H1 (cell line): ENCODE measurements around the gene FGGY. TPM values are rescaled to one million over a fixed set of nuclear protein-coding genes. Genes with fewer than 3 reads are reported as not detected.

Experiments
- CTCF ChIA-PET: fragments of 300-600 bp; sonication (Branson Sonifier 250); formaldehyde crosslinking; loops from one replicate; lab custom pipeline; 2021; ENCODE audit not compliant: partially characterized antibody; lab: Charles Lee
- POLR2A ChIA-PET: fragments of 300-600 bp; sonication (Branson Sonifier 250); formaldehyde crosslinking; loops from one replicate; lab custom pipeline; 2021; ENCODE audit warnings: inconsistent platforms; ENCODE audit not compliant: partially characterized antibody; lab: Charles Lee
- DNase-seq, 2 experiments: peaks; one replicate each; pipeline versions ENCODE4 v3.0.0 to v3.0.0-alpha.2; 2010 to 2022; ENCODE audit warnings: low spot score in 2 of 2, low read depth in 1 of 2, mixed read lengths in 1 of 2
- FAIRE-seq: peaks from 2 replicates; lab custom pipeline; 2011; peaks lifted over from hg19 to GRCh38; lab: Jason Lieb, UNC
- H2AFZ ChIP-seq: 2 replicates; pipeline ENCODE4 v1.8.1; 2012; ENCODE audit warnings: low read length, inconsistent platforms
- H2AK5ac ChIP-seq: 2 replicates; pipeline ENCODE4 v1.6.1; 2013; ENCODE audit warnings: low read depth, low read length
- H2BK120ac ChIP-seq: replicated peaks from 2 replicates; pipeline ENCODE3; 2013; ENCODE audit warnings: low read depth, low read length, inconsistent platforms
- H2BK12ac ChIP-seq: 2 replicates; pipeline ENCODE4 v1.6.1; 2013; ENCODE audit warnings: low read depth, low read length
- H2BK15ac ChIP-seq: 2 replicates; pipeline ENCODE4 v1.6.1; 2013; ENCODE audit warnings: low read length
- H2BK20ac ChIP-seq: 2 replicates; pipeline ENCODE4 v1.6.1; 2013; ENCODE audit warnings: low read length
- H2BK5ac ChIP-seq: 2 replicates; pipeline ENCODE4 v1.6.1; 2013; ENCODE audit warnings: low read depth, low read length
- H3K14ac ChIP-seq: 2 replicates; pipeline ENCODE4 v1.6.1; 2013; ENCODE audit warnings: inconsistent platforms; ENCODE audit not compliant: insufficient read length
- H3K18ac ChIP-seq: 2 replicates; pipeline ENCODE4 v1.6.1; 2013; ENCODE audit warnings: low read length; ENCODE audit errors: extremely low read depth
- H3K23ac ChIP-seq: 2 replicates; pipeline ENCODE4 v1.6.1; 2013; ENCODE audit warnings: inconsistent platforms; ENCODE audit not compliant: insufficient read length
- H3K23me2 ChIP-seq: 2 replicates; pipeline ENCODE4 v1.6.1; 2013; ENCODE audit warnings: low read depth, low read length
- H3K27ac ChIP-seq: 2 replicates; pipeline ENCODE4 v1.6.1; 2011; ENCODE audit warnings: low read depth, low read length, inconsistent platforms
- H3K27me3 ChIP-seq, 4 experiments: replicated peaks in 1 of 4; 1 replicate in 1 of 4; 2 replicates in 3 of 4; pipeline versions ENCODE4 v1.6.1 to v1.8.1; 2011 to 2013; ENCODE audit warnings: low read length in 3 of 4, mild to moderate bottlenecking in 3 of 4, inconsistent platforms in 2 of 4, mixed read lengths in 2 of 4, moderate library complexity in 1 of 4; ENCODE audit not compliant: control insufficient read depth in 3 of 4, insufficient read depth in 3 of 4; ENCODE audit errors: extremely low read depth in 1 of 4
- H3K36me3 ChIP-seq, 4 experiments: 2 replicates each; pipeline versions ENCODE4 v1.6.1 to v1.8.1; 2011 to 2013; ENCODE audit warnings: mild to moderate bottlenecking in 4 of 4, low read length in 3 of 4, moderate library complexity in 2 of 4, control low read depth in 1 of 4, inconsistent platforms in 1 of 4; ENCODE audit not compliant: insufficient read depth in 4 of 4, control insufficient read depth in 2 of 4
- H3K4ac ChIP-seq: replicated peaks from 2 replicates; pipeline ENCODE3; 2013; ENCODE audit warnings: low read length, low read depth, mixed read lengths, inconsistent platforms; ENCODE audit not compliant: insufficient read length
- H3K4me1 ChIP-seq, 4 experiments: replicated peaks in 1 of 4; 1 replicate in 1 of 4; 2 replicates in 3 of 4; pipeline versions ENCODE4 v1.6.1 to v1.8.1; 2011 to 2013; ENCODE audit warnings: low read length in 3 of 4, inconsistent platforms in 2 of 4, mixed read lengths in 1 of 4; ENCODE audit not compliant: insufficient read depth in 4 of 4, control insufficient read depth in 3 of 4
- H3K4me2 ChIP-seq, 2 experiments: 2 replicates each; pipeline versions ENCODE4 v1.6.1 to v1.8.1; 2011 to 2013; ENCODE audit warnings: low read depth in 2 of 2, low read length in 2 of 2, control low read depth in 1 of 2, inconsistent platforms in 1 of 2, mild to moderate bottlenecking in 1 of 2; ENCODE audit not compliant: insufficient read depth in 1 of 2
- H3K4me3 ChIP-seq, 4 experiments: fragments of 200-600, 300-600 bp in 1 of 4; sonication (generic), shearing (Covaris generic), sonication (Bioruptor Twin) in 1 of 4; 2 replicates each; pipeline versions ENCODE4 v1.5.1 to v1.8.1; 2011 to 2016; ENCODE audit warnings: low read length in 4 of 4, low read depth in 3 of 4, control low read depth in 2 of 4, inconsistent platforms in 2 of 4, mild to moderate bottlenecking in 2 of 4, mixed read lengths in 1 of 4, moderate library complexity in 1 of 4; ENCODE audit not compliant: insufficient read depth in 2 of 4; ENCODE audit errors: extremely low read depth in 1 of 4
- H3K56ac ChIP-seq: replicated peaks from 2 replicates; pipeline ENCODE3; 2013; ENCODE audit warnings: low read depth, mild to moderate bottlenecking, mixed read lengths, low read length, inconsistent platforms; ENCODE audit not compliant: insufficient read length
- H3K79me1 ChIP-seq: 2 replicates; pipeline ENCODE4 v1.6.1; 2013; ENCODE audit warnings: low read depth, low read length, control low read depth
- H3K79me2 ChIP-seq, 2 experiments: 2 replicates each; pipeline versions ENCODE4 v1.6.1 to v1.8.1; 2012 to 2013; ENCODE audit warnings: low read length in 2 of 2, mild to moderate bottlenecking in 2 of 2, inconsistent platforms in 1 of 2; ENCODE audit not compliant: insufficient read depth in 2 of 2, control insufficient read depth in 1 of 2
- H3K9ac ChIP-seq, 4 experiments: replicated peaks in 1 of 4; 1 replicate in 1 of 4; 2 replicates in 3 of 4; pipeline versions ENCODE4 v1.6.1 to v1.8.1; 2011 to 2013; ENCODE audit warnings: low read depth in 3 of 4, low read length in 3 of 4, control low read depth in 2 of 4, mild to moderate bottlenecking in 2 of 4, moderate library complexity in 2 of 4, inconsistent platforms in 1 of 4; ENCODE audit errors: extremely low read depth in 1 of 4
- H3K9me3 ChIP-seq, 2 experiments: 2 replicates each; pipeline versions ENCODE4 v1.6.1 to v1.8.1; 2012 to 2013; ENCODE audit warnings: mild to moderate bottlenecking in 2 of 2, moderate library complexity in 2 of 2, control low read depth in 1 of 2, inconsistent platforms in 1 of 2, low read depth in 1 of 2, low read length in 1 of 2, mixed read lengths in 1 of 2; ENCODE audit not compliant: insufficient read depth in 2 of 2
- H4K20me1 ChIP-seq, 2 experiments: replicated peaks in 1 of 2; 2 replicates each; pipeline versions ENCODE3 to v1.8.1; 2011 to 2013; ENCODE audit warnings: inconsistent platforms in 2 of 2, low read length in 2 of 2, mild to moderate bottlenecking in 1 of 2; ENCODE audit not compliant: insufficient read depth in 2 of 2, control insufficient read depth in 1 of 2
- H4K5ac ChIP-seq: 2 replicates; pipeline ENCODE4 v1.6.1; 2013; ENCODE audit warnings: low read length, low read depth, mixed read lengths, inconsistent platforms; ENCODE audit not compliant: insufficient read length
- H4K8ac ChIP-seq: 2 replicates; pipeline ENCODE4 v1.8.0; 2013; ENCODE audit warnings: mild to moderate bottlenecking, moderate library complexity, low read length, inconsistent platforms; ENCODE audit not compliant: insufficient read depth; ENCODE audit errors: extremely low read depth
- H4K91ac ChIP-seq: replicated peaks from 2 replicates; pipeline ENCODE3; 2013; ENCODE audit warnings: low read length, mixed read lengths, inconsistent platforms; ENCODE audit not compliant: insufficient read length
- BCL11A ChIP-seq, 2 experiments: IDR thresholded peaks; one replicate each; pipeline ENCODE4 v1.6.1; 2011; ENCODE audit warnings: low read depth in 2 of 2, low read length in 2 of 2, mild to moderate bottlenecking in 2 of 2
- CHD2 ChIP-seq: IDR thresholded peaks from 2 replicates; pipeline ENCODE4 v1.6.1; 2012; ENCODE audit warnings: low read length, improper control_type of control experiment
- GTF2F1 ChIP-seq: IDR thresholded peaks from 2 replicates; pipeline ENCODE4 v1.6.1; 2012; ENCODE audit warnings: low read depth, low read length, improper control_type of control experiment, borderline replicate concordance
- NANOG ChIP-seq: IDR thresholded peaks from 2 replicates; pipeline ENCODE4 v1.6.1; 2011; ENCODE audit warnings: low read length, low read depth, mild to moderate bottlenecking, inconsistent platforms; ENCODE audit not compliant: insufficient read depth, poor library complexity, severe bottlenecking
- POLR2A ChIP-seq, 2 experiments: IDR thresholded peaks; 1 replicate in 1 of 2; 2 replicates in 1 of 2; pipeline ENCODE4 v1.6.1; 2011; ENCODE audit warnings: low read depth in 2 of 2, low read length in 2 of 2, mild to moderate bottlenecking in 2 of 2; ENCODE audit errors: control extremely low read depth in 1 of 2
- POLR2AphosphoS5 ChIP-seq: IDR thresholded peaks from 2 replicates; pipeline ENCODE4 v1.6.1; 2011; ENCODE audit warnings: low read depth, low read length
- SAP30 ChIP-seq: fragments of 300-600 bp; sonication (generic); IDR thresholded peaks from 2 replicates; pipeline ENCODE4 v1.7.1; 2012; ENCODE audit warnings: low read length, moderate library complexity, mild to moderate bottlenecking, inconsistent platforms; ENCODE audit not compliant: insufficient read depth, insufficient replicate concordance
- TBP ChIP-seq: IDR thresholded peaks from 2 replicates; pipeline ENCODE4 v1.6.1; 2011; ENCODE audit warnings: low read depth, low read length, improper control_type of control experiment
- WGBS, 2 experiments: shearing (Covaris generic) in 1 of 2; methylation state at CpG; one replicate each; pipeline versions ENCODE4 v1.1.6 to v1.1.7; 2013 to 2015; ENCODE audit warnings: low lambda C conversion rate in 2 of 2, mixed read lengths in 2 of 2, inconsistent platforms in 1 of 2, low coverage in 1 of 2, missing lambda C conversion rate in 1 of 2; ENCODE audit not compliant: insufficient replicate concordance in 2 of 2, insufficient coverage in 1 of 2, insufficient read length in 1 of 2; ENCODE audit errors: extremely low coverage in 1 of 2, missing lambda C conversion rate in 1 of 2; 5-methylcytosine and 5-hydroxymethylcytosine counted together
- polyA plus RNA-seq, 7 experiments: library from polyadenylated mRNA; depleted of rRNA in 3 of 7; stranded (reverse) in 5 of 7; unstranded in 2 of 7; fragments of >200 nt in 5 of 7; fragments of 200-250 nt in 2 of 7; gene quantifications; 1 replicate in 5 of 7; 2 replicates in 1 of 7; 4 replicates in 1 of 7; pipeline versions ENCODE4 v1.2.1 to v1.2.3, GENCODE V29; 2011 to 2013; ENCODE audit warnings: missing spikeins in 2 of 7, mixed read lengths in 2 of 7
- total RNA-seq: library from RNA; stranded (reverse); fragmentation: NEBNext Ultra II Directional; extraction: Animal tissue kit (Norgen Biotek cat#: 25700); gene quantifications from 2 replicates; pipeline ENCODE4 v1.2.1, GENCODE V29; 2021
- TF ChIP-seq, protein P1 (sequence below): IDR thresholded peaks from 2 replicates; pipeline ENCODE4 v1.6.1; 2012; ENCODE audit warnings: low read length, inconsistent platforms

Gene FGGY
- total and polyA plus RNA-seq, 2 of the 8 experiments (the other 6 are each of a cell fraction or from before 2014, with no cell fraction given), result 10.3 to 12.5 TPM

DNA sequence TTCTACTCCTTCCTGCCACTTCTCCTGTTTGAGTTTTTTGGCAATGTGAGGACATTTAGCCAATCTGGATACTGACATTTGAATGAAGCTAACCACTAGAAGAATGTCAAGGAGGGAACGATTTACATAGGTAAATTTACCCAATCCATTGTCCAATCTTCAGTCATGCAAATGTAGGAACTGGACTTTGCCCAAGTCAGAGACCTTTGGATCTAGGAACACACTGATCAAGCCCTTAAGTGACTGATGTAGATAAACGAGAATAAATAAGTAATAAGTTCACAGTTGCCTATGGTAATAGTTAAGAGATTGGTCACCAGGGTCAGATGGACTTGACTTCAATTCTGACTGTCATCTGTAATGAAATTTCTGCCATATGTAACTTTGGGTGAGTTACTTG is 177.6 kb downstream of the FGGY start:
- DNase-seq, result no peak
- Histone ChIP-seq H4K91ac (no peak overlapping the region), H2BK5ac (no peak overlapping the region), H2BK120ac (no peak overlapping the region), H4K20me1 (no peaks in the 10 kb centered on the region), H3K27ac (no peak overlapping the region), H3K23ac (no peak overlapping the region), H2AFZ (no peak overlapping the region), H4K8ac (no peak overlapping the region), H3K79me2 (no peaks in the 10 kb centered on the region), H3K27me3 (peaks cover 0 to 1% (median 0%) of the 10 kb centered on the region in 4 experiments; a peak in 1 of 7 replicates), H4K5ac (no peak overlapping the region), H3K36me3 (no peaks in the 10 kb centered on the region), H3K4me2 (no peak overlapping the region), H3K4me3 (no peak overlapping the region), H3K18ac (no peak overlapping the region), H2AK5ac (no peak overlapping the region), H3K23me2 (no peaks in the 10 kb centered on the region), H3K4ac (no peak overlapping the region), H3K4me1 (peaks cover 0 to 3% (median 0%) of the 10 kb centered on the region in 4 experiments; a peak in 1 of 7 replicates), H3K9ac (no peak overlapping the region), H3K9me3 (peaks cover 0 to 3% of the 10 kb centered on the region in 2 experiments; a peak in 1 of 4 replicates), H3K79me1 (no peaks in the 10 kb centered on the region), H3K56ac (no peak overlapping the region), H2BK15ac (no peak overlapping the region), H2BK12ac (no peak overlapping the region), H2BK20ac (no peak overlapping the region), H3K14ac (no peak overlapping the region)
- no peak for FAIRE-seq
- 94% methylated on average over 2 of the region's 2 CpGs; no CpG with 5 or more reads in 1 of the 2 experiments for WGBS, 2 experiments
- ChIA-PET CTCF (no interaction called here), POLR2A (no interaction called here)
- TF ChIP-seq, protein P1, sequence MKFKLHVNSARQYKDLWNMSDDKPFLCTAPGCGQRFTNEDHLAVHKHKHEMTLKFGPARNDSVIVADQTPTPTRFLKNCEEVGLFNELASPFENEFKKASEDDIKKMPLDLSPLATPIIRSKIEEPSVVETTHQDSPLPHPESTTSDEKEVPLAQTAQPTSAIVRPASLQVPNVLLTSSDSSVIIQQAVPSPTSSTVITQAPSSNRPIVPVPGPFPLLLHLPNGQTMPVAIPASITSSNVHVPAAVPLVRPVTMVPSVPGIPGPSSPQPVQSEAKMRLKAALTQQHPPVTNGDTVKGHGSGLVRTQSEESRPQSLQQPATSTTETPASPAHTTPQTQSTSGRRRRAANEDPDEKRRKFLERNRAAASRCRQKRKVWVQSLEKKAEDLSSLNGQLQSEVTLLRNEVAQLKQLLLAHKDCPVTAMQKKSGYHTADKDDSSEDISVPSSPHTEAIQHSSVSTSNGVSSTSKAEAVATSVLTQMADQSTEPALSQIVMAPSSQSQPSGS, result no peak
- no peak for TF ChIP-seq TBP
- TF ChIP-seq GTF2F1, result no peak
- TF ChIP-seq POLR2AphosphoS5, result no peak
- no peak for TF ChIP-seq POLR2A (IDR thresholded peaks at IDR 0.05; ENCODE audit: control extremely low read depth in 1 of 2, low read depth in 2 of 2, low read length in 2 of 2)
- TF ChIP-seq SAP30, result no peak
- no peak for TF ChIP-seq NANOG
- TF ChIP-seq CHD2, result no peak
- TF ChIP-seq BCL11A (IDR thresholded peaks at IDR 0.05; ENCODE audit: low read depth in 2 of 2, low read length in 2 of 2), result no peak
